Mammary epithelial cell (primary cell): Measurements from ENCODE around the gene BICRAL.

Experiments
- EZH2 ChIP-seq: IDR thresholded peaks from 2 replicates; pipeline ENCODE4 v1.6.1; 2012; ENCODE audit warnings: low read length, inconsistent platforms, borderline replicate concordance
- TF ChIP-seq, protein P1 (sequence below), 2 donors: IDR thresholded peaks in 1 of 2; conservative IDR thresholded peaks in 1 of 2; 2 replicates each; pipeline ENCODE4 v1.5.1; 2011 to 2012; ENCODE audit warnings: inconsistent platforms in 2 of 2, low read length in 2 of 2, mild to moderate bottlenecking in 2 of 2, control low read depth in 1 of 2, low read depth in 1 of 2; ENCODE audit not compliant: insufficient read depth in 1 of 2; ENCODE audit errors: extremely low read depth in 1 of 2

GRCh38 chr6:42769051-42769450, 12.8 kb upstream of the BICRAL start:
- TF ChIP-seq, protein P1, sequence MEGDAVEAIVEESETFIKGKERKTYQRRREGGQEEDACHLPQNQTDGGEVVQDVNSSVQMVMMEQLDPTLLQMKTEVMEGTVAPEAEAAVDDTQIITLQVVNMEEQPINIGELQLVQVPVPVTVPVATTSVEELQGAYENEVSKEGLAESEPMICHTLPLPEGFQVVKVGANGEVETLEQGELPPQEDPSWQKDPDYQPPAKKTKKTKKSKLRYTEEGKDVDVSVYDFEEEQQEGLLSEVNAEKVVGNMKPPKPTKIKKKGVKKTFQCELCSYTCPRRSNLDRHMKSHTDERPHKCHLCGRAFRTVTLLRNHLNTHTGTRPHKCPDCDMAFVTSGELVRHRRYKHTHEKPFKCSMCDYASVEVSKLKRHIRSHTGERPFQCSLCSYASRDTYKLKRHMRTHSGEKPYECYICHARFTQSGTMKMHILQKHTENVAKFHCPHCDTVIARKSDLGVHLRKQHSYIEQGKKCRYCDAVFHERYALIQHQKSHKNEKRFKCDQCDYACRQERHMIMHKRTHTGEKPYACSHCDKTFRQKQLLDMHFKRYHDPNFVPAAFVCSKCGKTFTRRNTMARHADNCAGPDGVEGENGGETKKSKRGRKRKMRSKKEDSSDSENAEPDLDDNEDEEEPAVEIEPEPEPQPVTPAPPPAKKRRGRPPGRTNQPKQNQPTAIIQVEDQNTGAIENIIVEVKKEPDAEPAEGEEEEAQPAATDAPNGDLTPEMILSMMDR (conservative IDR thresholded peaks at IDR 0.05 in 1 of 2, IDR thresholded peaks at IDR 0.05 in 1 of 2; ENCODE audit: extremely low read depth in 1 of 2, insufficient read depth in 1 of 2, low read depth in 1 of 2, low read length in 2 of 2), result no peak
- TF ChIP-seq EZH2, result no peak
